Raji (cell line): ENCODE data around the gene RGS2.

ENCODE experiments used
- POLR2A ChIP-seq: IDR thresholded peaks from 2 replicates; pipeline ENCODE4 v1.6.1; 2011; ENCODE audit warnings: low read depth, low read length, control low read depth; ENCODE audit not compliant: insufficient read depth

Gene RGS2

GRCh38 chr1:192839162-192840066 is 30.6 kb downstream of the RGS2 start:
- TF ChIP-seq POLR2A: no peak

DNA sequence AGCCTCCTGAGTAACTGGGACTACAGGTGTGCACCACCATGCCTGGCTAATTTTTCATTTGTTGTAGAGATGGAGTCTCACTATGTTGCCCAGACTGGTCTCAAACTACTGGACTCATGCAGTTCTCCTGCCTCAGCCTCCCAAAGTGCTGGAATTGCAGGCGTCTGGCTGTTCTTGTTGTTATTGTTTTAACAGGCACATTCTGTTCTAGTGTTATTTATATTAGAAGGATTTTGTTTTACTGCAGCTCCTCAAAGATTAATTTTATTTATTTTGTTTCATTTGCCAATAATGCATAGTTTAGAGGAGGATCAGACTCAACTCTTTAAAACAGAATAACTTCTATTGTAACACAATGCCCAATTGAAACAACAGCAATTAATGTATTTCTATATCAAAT is 35.5 kb downstream of the RGS2 start:
- no peak for TF ChIP-seq POLR2A

- TF ChIP-seq POLR2A: no peak
Observed at GRCh38 chr1:192846950-192847349, 38.1 kb downstream of the RGS2 start.

DNA sequence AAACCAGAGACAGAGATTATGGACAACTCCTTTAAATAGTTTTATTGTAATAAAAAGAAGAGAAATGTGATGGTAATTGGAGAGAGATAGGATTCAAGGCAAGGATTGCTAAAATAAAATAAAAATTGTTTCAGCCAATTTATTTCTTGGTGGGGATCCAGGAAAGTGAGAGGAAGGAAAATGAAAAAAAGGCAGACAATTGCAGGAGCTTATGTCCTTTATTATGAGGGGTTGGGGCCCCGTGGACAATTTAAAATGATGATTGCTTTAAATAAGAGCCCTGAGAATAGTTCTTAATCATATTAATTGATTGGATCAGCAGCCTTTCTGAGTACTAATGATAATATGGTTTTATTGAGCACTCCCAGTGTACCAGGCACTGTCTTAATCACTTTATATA is 40.2 kb downstream of the RGS2 start:
- no peak for TF ChIP-seq POLR2A

DNA sequence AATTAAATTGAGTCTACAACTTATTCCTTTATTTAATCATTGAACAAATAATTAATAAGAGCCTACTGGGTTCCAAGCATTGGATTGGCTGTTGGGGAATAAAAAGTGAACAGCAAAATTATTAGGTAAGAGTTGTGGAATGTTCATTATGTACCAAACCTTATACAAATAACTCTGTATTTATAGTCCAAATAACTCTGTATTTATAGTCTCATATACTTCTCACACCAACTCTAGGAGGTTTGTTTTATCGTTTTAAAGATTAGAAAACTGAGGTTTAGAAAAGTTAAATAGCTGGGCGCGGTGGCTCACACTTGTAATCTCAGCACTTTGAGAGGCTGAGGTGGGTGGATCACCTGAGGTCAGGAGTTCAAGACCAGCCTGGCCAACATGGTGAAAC is 40.6 kb downstream of the RGS2 start:
- no peak for TF ChIP-seq POLR2A

- no peak for TF ChIP-seq POLR2A
Observed at GRCh38 chr1:192852001-192852947, 43.4 kb downstream of the RGS2 start.

DNA sequence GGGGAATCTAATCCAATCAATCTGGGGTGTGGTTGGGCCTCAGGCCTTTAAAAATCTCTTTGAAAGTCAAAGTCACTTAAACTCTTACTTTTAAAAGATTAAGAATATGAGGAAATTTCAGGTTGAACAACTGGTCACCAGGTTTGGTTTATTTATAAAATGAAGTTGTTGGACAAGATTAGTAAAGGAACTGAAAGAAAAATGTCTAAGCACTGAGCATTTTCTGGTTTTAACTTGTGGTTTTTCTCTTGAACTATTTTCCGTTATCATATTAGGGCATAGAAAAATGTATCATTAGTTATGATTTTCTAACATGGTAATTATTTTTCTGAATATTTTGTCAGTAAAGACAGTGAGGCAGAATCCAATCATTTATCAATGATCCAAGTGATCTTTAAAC is 49.6 kb downstream of the RGS2 start:
- no peak for TF ChIP-seq POLR2A

GRCh38 chr1:192859808-192860207 is 51.0 kb downstream of the RGS2 start:
- TF ChIP-seq POLR2A: no peak

- TF ChIP-seq POLR2A: no peak
Observed at GRCh38 chr1:192860478-192861185, 51.8 kb downstream of the RGS2 start.

DNA sequence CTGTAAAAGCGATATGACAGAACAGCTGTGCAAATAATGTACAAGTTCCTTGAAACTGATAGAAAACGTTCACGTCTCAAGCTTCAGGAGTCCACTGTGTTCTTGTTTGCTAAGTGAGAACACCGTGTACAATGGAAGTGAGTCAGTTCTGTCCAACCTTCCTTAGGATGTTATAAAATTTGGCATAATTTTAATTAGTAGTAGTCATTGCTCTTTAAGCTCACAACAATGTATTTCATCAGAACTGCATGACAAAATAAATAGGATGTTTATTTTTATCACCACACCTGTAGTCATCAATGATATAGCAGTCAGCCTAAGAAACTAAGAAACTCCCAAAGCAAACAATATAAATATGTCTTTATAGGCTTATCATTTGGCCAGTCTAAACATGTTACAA is 53.0 kb downstream of the RGS2 start:
- TF ChIP-seq POLR2A: no peak
